NCI-H526 treated with DMSO at 0.1 percent for 48 hours (cell line): ENCODE data around the gene RPAP2.
"Not testable (repeated sequence)": the region's sequence is repeated elsewhere in the genome, so short reads cannot be mapped to it uniquely, and the experiment has no call there.

Experiments used
- DNase-seq: peaks from one replicate; lab custom pipeline; 2025; lab: John Stamatoyannopoulos, UW

Gene RPAP2

DNA sequence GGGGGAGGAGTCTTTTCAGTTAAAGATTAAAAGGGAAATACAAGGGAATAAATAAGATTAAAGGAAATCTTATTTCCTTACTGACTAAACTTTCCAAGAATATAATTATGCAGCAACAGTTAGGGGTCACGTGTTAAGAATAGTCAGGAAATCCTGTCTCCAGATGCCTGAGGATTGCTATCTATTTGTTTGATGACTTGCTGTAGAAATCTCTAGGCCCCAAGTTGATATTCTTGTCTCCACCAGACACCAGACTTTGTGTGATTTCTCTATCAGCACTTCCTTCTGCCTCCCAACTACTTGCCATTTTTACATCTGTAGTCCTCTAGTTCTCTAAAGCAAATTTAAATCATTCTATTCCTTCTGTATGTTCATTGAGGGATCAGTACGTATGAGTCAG is 77.5 kb downstream of the RPAP2 start:
- no peak for DNase-seq

DNA sequence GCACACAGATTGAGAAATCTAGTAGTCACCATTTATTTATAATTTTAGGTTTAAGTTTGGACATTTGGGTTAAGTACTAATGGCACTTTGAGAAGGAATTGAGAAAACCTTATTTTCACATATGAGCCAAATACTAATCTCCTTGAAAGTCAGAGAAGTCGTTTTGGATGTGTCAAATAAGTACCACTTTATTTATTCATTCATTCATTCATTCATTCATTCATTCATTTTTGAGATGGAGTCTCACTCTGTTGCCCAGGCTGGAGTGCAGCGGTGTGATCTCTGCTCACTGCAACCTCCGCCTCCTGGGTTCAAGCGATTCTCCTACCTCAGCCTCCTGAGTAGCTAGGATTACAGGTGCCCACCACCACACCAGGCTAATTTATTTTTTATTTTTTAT is 79.1 kb downstream of the RPAP2 start:
- not testable (repeated sequence) for DNase-seq

DNA sequence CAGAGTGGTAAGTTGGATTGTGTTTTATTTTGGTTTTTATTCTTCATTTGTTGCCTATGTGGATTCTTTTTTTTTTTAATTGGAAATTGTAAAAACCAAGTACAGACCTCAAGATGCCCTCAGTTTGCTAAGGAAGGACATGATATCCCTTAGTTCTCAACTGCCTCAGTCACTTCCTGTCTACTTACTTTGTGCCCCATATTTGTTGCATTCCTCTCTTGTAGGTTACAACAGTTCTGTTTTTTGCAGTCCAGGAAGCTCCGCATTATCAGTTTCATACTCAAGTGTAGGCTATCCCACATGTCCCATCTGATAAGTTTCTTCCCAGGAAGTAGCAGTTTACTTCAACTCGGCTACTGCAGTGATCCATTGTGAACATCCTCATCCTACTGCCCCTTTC is 82.0 kb downstream of the RPAP2 start:
- DNase-seq = no peak

DNA sequence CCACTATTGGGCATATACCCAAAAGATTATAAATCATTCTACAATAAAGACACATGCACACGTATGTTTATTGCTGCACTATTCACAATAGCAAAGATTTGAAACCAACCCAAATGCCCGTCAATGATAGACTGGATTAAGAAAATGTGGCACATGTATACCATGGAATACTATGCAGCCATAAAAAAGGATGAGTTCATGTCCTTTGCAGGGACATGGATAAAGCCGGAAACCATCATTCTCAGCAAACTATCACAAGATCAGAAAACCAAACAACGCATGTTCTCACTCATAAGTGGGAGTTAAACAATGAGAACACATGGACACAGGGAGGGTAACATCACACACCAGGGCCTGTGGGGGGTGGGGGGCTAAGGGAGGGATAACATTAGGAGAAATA is 95.1 kb downstream of the RPAP2 start:
- DNase-seq = not testable (repeated sequence)

DNA sequence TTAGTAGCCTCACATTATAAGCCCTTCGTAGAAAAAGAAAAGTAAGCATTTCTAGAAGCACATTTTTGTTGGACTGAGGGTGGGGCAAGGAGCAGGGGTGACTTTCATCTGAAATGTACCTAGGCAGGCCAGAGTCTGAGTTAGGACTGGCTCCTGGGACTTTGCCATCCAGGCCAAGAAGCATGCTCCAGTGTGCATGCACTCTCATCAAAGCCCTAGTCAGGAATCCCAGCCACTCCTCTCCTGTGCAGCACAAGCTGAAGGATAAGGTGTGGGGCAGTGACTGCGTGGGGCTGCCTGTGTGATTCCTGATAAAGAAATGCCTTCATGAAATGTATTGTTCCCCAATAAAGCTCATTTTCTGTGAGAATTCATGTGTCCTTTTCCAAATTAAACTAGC is 99.7 kb downstream of the RPAP2 start:
- no peak for DNase-seq

DNA sequence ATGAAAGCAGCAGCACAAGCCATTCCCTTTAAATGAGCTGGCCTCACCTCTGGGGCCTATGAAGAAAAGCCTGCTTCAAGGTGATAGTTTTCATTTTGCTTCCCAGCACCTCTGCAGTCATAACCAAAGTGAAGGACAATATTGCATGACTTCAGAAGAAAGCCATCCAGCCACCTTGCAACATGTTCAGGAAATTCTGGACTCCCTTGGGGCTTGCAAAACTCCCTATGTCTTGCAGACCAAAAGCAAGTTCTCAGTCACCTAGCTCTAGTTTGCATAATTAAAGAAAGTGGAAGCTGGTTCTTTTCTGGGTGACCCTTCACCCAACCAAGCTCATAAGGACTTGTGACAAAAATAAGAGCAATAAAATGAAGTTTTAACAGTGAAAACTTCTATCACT is 100.2 kb downstream of the RPAP2 start:
- DNase-seq = no peak

DNA sequence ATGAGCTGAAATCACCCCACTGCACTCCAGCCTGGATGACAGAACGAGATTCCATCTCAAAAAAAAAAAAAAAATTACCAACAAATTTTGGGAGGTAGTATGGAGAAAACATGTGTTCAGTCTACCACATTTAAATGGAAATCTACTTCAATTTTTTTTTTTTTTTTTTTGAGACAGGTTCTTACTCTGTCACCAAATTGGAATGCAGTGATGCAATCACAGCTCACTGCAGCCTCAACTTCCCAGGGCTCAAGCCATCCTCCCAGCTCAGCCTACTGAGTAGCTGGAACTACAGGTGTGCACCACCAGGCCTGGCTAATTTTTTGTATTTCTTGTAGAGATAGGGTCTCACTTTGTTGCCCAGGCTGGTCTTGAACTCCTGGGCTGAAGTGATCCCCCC is 105.8 kb downstream of the RPAP2 start:
- no peak for DNase-seq

DNA sequence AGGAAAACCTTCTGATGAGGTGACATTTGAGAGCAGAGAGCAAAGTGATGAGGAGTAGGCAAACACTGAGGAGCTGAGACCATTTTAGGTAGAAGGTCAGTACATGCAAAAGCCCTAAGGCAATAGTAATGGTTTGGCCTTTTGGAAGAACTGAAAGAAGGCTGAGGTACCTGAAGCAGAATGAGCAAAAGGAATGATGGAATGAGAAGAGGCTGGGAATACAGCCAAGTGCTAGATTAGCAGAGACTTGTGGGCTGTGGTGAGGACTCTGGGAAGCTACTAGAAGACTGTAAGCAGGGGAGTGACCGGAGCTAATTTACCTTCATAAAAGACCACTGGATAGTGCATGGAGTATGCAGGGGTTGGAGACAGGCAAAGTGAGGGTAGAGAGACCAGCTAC is 110.0 kb downstream of the RPAP2 start:
- no peak for DNase-seq

DNA sequence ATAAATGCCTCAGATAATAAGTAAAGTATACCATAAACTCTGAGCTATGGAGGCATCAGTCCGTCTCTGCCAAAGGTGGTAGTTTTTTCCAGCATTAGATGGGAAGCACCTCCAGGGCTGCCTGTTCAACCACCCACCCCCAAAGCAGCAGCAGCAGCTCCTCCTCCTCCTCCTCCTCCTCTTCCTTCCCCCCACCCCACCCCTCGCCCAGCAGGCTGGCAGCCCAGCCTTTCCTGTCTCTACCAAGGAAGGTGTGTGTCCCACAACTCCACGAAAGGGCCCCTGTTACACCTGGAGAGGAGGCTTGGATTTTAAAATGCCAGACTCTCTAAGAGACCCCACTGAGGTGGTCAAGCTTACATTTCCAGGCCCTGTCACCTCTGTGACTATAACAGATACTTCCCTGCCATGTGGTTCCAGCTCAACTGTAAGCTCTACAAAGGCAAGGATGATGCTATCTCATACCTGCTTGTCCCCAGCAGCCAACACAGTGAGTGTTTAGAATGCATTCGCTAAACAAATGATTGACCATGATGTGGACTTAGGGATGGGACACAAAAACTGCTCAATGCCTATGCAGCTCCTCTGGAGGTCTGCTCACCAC is 111.2 kb downstream of the RPAP2 start:
- DNase-seq = no peak

DNA sequence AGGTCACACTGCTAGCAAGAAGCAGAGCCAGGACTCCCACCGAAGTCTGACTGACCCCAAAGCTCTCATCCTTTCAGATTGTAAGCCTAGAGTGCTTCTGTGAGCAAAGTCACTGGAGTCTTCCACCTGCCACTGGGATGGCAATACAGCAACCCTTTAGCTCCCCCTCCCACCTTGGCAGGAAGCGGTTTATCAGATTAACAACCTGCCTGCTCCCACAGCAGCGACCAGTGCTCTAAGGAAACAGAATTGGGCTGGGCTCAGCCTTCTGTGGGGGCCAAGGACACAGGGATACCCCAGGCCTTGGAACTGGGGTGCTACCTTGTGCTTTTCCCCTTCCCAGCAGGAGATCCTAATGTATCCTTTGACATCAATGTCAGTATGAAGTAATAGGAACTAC is 111.8 kb downstream of the RPAP2 start:
- no peak for DNase-seq

DNA sequence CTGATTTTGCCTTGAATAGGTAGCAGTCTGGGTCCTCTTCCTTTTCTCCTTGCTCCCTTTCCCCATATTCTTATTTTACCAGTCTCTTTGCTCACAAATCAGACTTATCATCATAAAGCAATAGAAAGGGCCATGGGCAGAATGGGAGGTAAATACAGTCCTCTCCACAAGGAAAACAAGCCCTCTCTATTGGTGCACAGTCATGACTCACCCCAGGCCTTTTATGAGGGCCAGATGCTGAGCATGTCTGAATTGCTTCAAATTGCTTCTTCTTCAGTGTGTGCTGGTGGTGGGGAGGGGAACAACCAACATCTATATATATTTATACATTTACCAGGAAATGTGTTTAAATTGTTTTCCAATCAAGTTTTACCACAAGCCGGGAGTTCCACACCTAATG is 112.7 kb downstream of the RPAP2 start:
- DNase-seq = no peak

DNA sequence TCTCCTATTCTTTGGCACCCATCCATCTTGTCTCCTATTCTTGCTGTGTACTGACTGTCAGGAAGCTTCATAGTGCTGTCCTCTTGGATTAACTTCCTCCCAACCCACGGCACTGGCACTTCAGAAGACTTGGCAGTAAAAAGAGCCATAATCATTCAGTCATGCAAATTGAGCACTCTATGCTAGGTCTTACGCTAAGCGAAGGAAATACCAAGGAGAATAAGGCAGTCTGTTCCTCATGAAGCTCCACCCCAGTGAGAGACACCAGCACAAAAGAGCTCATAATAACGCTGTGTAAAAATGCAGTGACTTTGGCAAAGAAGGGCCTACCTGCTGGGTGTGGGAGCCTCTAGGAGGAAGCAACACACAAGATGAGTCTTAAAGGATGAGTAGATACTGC is 120.8 kb downstream of the RPAP2 start:
- DNase-seq = no peak

DNA sequence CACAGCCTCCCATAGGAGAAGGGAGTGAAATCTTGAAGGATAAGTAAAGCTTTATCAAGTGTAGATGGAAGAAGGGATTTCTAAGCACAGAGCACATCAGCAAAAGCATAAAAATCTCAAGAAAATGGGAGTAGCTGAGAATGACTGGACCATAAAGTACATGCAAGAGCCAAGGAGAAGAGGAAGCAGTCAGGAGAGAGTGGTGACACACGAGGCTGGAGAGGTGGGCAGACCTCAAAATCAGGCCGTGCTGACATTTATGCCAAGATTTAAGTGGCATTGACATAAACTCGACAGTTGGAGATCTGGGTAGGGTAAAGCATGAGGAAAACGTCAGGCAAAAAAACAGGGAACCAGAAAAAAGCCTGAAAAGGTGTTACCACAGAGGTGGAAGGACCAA is 125.5 kb downstream of the RPAP2 start:
- no peak for DNase-seq

DNA sequence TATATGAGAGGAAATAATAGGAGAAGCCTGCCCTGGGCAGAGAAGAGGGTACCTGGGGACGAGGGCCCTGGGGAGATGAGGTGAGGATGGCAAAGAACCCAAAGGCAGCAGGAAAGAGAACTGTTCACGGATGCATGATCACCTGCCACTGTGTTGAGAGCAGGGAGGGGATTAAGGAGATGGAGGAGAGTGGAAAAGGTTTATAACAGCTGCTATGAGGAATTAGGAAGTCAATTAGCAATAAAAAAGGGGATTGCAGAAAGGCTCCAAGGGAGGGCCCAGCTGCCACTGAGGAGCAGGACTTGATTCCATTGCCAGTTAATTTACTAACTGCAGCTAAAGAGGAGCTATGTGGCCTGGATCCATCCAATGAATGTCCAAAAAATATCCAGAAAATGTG is 126.8 kb downstream of the RPAP2 start:
- DNase-seq = no peak

DNA sequence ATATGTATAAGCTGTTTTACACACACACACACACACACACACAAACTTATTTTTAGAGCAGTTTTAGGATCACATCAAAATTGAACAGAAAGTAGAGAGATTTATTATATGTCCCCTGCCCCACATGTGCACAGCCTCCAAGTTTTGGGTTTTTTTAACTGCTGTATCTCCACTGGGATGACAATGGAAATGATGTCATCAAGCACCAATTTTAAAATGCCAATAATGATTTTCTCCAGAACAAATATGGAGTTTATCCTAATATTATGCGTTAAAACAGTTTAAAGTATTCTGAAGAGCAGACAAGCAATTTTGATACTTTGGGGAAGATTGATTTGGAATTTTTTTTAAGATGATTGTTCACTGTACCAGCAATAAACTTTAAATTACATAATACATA is 131.2 kb downstream of the RPAP2 start:
- no peak for DNase-seq

DNA sequence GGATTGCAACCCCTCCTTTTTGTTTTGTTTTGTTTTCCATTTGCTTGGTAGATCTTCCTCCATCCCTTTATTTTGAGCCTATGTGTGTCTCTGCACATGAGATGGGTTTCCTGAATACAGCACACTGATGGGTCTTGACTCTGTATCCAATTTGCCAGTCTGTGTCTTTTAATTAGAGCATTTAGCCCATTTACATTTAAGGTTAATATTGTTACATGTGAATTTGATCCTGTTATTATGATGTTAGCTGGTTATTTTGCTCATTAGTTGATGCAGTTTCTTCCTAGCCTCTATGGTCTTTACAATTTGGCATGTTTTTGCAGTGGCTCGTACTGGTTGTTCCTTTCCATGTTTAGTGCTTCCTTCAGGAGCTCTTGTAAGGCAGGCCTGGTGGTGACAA is 135.7 kb downstream of the RPAP2 start:
- DNase-seq = not testable (repeated sequence)

DNA sequence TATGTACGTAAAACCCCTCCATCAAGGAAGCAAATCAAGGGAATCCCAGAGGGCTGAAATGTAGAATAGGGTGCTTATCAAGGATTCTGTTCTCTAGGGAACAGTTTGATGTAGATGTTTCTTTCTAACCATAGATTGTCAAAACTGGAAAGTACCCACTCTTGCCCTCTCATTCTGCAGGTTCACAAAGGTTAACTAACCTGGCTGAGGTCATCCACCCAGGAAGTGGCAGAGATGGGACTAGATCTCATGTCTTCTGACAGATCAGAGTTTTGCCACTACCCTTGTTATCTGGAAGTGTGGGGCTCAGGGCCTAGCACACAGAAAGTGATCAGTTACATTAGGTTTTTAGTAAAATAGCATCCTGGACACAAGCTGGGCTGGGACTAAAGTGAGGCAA is 140.4 kb downstream of the RPAP2 start:
- DNase-seq = no peak

DNA sequence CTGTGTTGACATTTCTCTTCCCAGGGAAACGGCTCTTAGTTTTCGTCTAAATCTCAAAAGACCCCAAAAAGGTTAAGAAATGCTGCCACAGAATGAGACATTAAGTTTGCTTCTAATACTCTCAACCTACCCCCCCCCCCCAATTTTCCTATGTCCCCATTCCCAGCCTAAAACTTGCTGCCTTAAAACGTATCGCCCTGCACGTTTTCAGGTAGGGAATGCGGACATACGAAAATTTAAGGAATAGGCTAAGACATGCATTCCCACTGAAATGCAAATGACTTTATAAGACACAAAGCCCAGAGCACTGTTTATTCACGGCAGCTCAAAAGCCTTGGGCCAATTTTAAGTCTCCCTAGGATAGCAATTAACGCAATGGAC is 142.4 kb downstream of the RPAP2 start:
- DNase-seq = no peak

DNA sequence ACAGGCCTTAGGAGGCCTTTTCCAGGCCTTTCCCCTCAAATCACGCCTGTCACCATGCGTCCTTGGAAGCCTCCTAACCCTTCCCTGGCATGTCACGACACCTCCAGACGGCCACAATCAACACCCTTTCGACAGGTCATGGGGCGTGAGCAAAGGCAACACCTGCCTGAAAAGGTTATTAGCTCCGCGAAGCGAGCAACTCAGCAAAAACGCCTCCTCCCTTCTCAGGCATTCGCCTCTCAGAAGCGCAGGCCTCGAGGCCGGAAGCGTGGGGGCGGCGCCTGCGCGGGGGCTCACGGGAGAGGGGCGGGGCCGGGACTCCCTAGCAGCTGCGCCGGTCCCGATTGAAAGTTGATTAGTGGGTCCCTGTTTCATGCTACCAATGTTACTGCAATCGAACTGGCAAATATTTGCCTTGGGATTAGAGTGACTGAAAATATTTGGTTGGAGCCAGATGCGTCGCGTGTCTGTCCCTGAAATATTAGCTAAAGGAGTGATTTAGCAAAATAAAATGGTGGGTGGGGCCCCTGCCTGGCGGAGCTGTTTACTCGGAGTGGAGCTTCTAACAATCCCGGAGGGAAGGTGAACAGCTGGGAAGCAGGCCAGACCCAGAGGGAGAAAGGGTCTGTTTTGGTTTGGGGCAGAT is 143.0 kb downstream of the RPAP2 start:
- no peak for DNase-seq

DNA sequence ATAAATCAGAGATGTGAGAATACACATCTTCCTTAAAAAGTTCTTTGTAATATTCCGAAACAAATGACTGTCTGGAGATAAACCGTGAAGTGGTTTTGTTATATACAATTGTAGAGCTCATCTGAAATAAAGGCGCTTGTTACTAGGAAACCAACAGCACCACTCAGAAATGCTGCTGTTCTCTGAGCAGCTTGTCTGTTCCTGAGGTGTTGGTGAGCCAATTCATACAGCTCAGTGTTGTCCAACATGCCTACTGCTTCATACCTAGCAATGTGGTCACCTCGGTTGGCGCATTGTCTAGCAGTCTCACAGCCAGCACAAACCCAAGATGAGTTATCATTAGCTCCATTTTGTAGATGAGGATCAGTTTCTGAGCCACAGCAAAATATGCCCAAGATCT is 143.5 kb downstream of the RPAP2 start:
- no peak for DNase-seq

DNA sequence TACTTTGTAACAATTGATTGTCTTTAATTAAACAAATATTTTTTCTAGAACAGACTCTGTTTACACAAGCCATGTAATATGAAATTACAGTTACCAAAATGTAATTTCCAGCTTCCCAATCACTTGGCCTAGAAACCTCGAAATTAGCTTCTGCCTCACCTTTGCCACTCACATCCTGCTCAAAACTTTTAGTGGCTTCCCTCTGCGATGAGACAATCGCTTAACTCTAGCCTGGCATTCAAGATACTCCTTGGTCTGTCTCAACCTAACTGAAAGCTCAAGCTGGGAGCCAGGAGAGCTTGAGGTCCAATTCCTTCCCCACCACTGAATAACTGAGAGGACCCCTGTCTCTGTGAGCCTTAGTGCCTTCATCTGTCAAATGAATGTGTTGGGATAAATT is 145.0 kb downstream of the RPAP2 start:
- DNase-seq = no peak

DNA sequence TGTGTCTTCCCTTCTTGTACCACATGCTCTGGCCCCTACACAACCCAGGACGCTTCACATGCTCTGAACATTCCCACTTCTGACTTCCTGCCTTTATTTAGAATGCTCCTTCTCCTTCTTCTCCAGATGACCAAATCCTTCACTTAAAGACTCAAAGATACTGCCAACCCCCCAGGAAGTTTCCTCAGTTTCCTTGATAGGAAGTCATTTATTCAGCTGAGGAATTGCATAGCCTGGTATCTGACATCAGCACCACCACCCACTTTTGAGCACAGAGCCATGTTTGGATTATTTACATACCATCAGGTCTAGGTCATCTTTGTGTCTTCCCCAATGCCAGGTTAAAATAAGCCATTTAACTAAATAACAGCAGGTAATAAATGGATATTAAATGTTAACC is 145.5 kb downstream of the RPAP2 start:
- no peak for DNase-seq

DNA sequence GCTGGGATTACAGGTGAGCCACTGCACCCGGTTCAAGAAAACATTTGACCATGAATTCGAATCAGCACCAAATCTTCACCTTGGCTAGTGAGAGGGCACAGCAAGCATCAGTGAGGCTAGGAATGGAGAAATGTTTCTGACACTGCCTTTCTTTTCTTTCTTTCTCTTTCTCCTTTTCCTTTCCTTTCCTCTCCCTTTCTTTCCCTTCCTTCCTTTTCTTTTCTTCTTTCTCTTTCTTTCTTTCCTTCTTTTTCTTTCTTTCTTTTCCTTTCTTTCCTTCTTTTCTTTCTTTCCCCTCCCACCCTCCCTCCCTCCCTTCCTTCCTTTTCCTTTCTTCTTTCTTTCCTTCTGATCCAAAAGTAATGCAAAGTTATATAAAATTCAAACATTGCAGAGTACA is 147.0 kb downstream of the RPAP2 start:
- DNase-seq = no peak

DNA sequence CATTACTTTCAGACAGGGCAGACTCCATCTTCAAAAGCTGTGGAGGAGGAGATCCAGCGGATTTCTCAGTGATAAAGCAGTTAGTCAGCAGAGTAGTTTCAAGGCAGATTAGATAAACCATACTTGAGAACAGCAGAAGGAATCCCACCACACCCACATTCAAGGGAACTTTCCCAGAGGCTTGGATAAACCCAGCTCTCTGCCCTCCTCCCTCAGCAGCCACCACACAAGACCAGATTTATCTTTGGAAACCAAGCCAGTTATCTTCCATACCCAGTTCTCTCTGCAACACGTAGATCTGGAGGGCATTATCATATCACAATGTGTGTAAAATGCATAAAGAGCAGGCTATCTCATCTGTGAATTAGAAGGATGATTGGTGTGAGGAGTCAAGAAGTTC is 147.7 kb downstream of the RPAP2 start:
- DNase-seq = no peak
